Body of pancreas (tissue), 4 donors: ENCODE data around the gene SOX6.

Experiments
- POLR2A ChIP-seq, 3 donors: fragments of 450-650 bp; IDR thresholded peaks; one replicate each; pipeline ENCODE4 v1.6.1; 2016; ENCODE audit warnings: antibody characterized with exemption in 3 of 3, mild to moderate bottlenecking in 2 of 3
- TF ChIP-seq, protein P1 (sequence below), 7 experiments: fragments of 450-650 bp in 4 of 7; fragments of 200-600 bp in 3 of 7; sonication (generic) in 3 of 7; IDR thresholded peaks; one replicate each; pipeline ENCODE4 v1.5.1; 2016 to 2019; ENCODE audit warnings: antibody characterized with exemption in 7 of 7

DNA sequence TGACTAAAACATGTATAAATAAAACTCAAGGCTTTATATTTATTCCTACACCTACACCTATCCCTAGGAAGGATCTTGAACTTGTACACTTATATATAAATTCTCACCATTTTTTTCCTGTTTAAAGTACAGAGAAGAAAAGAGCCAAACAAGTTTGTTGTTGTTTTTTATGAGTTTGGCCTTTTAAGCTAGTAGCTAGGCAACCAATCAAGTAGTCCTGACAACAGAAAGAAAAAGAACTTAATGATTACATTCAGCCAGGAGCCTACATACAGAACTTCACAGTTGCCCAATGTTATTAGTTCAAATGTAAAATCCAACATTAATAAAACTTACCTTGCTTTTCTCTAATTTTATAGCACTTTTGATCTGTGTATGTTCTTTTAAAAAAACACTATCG lies 316.2 kb downstream of the SOX6 start:
- TF ChIP-seq, protein P1, sequence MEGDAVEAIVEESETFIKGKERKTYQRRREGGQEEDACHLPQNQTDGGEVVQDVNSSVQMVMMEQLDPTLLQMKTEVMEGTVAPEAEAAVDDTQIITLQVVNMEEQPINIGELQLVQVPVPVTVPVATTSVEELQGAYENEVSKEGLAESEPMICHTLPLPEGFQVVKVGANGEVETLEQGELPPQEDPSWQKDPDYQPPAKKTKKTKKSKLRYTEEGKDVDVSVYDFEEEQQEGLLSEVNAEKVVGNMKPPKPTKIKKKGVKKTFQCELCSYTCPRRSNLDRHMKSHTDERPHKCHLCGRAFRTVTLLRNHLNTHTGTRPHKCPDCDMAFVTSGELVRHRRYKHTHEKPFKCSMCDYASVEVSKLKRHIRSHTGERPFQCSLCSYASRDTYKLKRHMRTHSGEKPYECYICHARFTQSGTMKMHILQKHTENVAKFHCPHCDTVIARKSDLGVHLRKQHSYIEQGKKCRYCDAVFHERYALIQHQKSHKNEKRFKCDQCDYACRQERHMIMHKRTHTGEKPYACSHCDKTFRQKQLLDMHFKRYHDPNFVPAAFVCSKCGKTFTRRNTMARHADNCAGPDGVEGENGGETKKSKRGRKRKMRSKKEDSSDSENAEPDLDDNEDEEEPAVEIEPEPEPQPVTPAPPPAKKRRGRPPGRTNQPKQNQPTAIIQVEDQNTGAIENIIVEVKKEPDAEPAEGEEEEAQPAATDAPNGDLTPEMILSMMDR (IDR thresholded peaks at IDR 0.05), result no peak
- no peak for TF ChIP-seq POLR2A (IDR thresholded peaks at IDR 0.05)
